Heart left ventricle (tissue), 13 donors: ENCODE data around the gene SH3GL3.

ENCODE experiments used
- CTCF ChIP-seq, 12 donors: fragments of 200-600 bp; sonication (generic) in 4 of 12; IDR thresholded peaks; one replicate each; pipeline versions ENCODE4 v1.5.0 to v1.8.0; 2018 to 2022; ENCODE audit warnings: antibody characterized with exemption in 12 of 12, mild to moderate bottlenecking in 5 of 12
- POLR2A ChIP-seq, 2 donors: fragments of 450-650 bp; IDR thresholded peaks; one replicate each; pipeline ENCODE4 v1.6.1; 2017; ENCODE audit warnings: antibody characterized with exemption in 2 of 2, mild to moderate bottlenecking in 2 of 2, moderate library complexity in 2 of 2
- donor health status: ischemic (EF 13 %, LVEDD 7.1; RV severe dilation, severe dysfunction).
- donor health status: DM: no; HTN: yes; CAD: no.
- donor health status: DM: no; HTN: no; CAD: no.
- donor health status: ischemic (EF 25% LVEDD 6.9; RV normal size, moderate dysfunction).
- donor health status: ischemic (EF 25% LVEDD 5.7; RV mildly dilated, moderate dysfunction).
- donor health status: ischemic (EF 35%, LVEDD 5.7; RV mildly dilated, moderate dysfunction).
- donor health status: nonischemic (EF 11% LVEDD 7.7; RV severe dilation, severe dysfunction).
- donor health status: DM: yes; HTN: yes; CAD: no.
- donor health status: PGD.
- donor health status: ischemic (EF 29% LVEDD 5.4; RV normal size, mild dysfunction).
- donor health status: nonischemic (EF 23%, LVEDD 6.1; RV moderate dilation, normal function).

DNA sequence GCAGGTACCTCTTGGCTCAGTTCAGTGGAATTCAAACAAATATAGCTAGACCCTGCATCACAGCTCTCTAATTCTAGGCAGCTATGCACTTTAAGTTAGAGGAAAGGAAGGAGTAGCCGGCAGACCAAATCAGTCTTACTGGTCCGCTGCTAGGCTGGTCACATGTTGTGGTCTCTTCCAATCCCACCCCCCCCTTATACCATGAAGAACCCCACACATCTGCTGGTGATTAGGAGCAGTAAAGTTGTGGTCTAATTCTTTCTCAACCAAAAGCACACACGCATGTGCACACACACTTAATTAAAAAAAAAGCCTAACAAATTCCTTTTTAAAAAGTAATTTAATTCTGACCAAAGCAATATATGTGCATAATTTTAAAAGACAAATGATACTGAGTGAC is 16.7 kb upstream of the SH3GL3 start:
- TF ChIP-seq CTCF (IDR thresholded peaks at IDR 0.05) (no peak), POLR2A (IDR thresholded peaks at IDR 0.05) (no peak)
